ENCODE results near the gene SLC30A2. TPM values are rescaled to one million over a fixed set of nuclear protein-coding genes. Genes with fewer than 3 reads are reported as not detected.

The SLC30A2 gene
- polyA plus RNA-seq, 3 donors, result not detected

DNA sequence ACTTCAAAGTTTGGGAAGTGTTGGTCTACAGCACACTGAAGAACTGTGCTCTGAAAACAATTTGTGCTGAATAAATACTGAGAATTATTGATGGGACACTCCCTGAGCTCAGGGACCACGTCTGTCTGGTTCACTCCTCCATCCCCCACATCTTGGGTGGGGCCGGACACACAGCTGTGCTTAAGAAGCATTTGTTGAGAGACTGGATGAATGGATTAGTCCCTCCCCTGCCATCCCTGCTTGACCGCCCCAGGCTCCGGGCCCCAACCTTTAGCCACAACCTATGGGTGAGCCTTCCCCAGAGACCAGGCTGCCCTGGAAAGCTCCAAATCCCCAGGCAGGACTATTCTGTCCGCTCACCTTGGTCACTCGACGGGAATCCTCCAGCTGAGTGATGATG is 14.0 kb upstream of the SLC30A2 start:
- Histone ChIP-seq H3K36me3 (replicated peaks in 1 of 2; ENCODE audit: control insufficient read depth in 1 of 2, insufficient read depth in 2 of 2, low read length in 2 of 2) (no peaks in the 10 kb centered on the region), H3K4me2 (replicated peaks; ENCODE audit: extremely low read depth, low read length, poor library complexity, severe bottlenecking) (no peak overlapping the region), H3K9ac (ENCODE audit: insufficient read depth, low read length, poor library complexity, severe bottlenecking) (no peak overlapping the region), H3K4me1 (ENCODE audit: control insufficient read depth in 1 of 2, insufficient read depth in 2 of 2, low read length in 2 of 2) (no peaks in the 10 kb centered on the region), H3K27me3 (ENCODE audit: control insufficient read depth in 2 of 2, insufficient read depth in 2 of 2, low read length in 2 of 2) (no peaks in the 10 kb centered on the region), H2AFZ (ENCODE audit: insufficient read depth, low read depth, low read length, poor library complexity, severe bottlenecking) (no peak overlapping the region), H3K4me3 (replicated peaks in 1 of 3; ENCODE audit: low read depth in 2 of 3, low read length in 3 of 3) (no peak overlapping the region), H3K79me2 (ENCODE audit: insufficient read depth, low read length) (no peaks in the 10 kb centered on the region), H3K27ac (ENCODE audit: low read depth in 1 of 2, low read length in 2 of 2) (no peak overlapping the region), H4K20me1 (ENCODE audit: insufficient read depth, low read length) (no peaks in the 10 kb centered on the region), H3K9me3 (replicated peaks in 1 of 2; ENCODE audit: control insufficient read depth in 1 of 2, insufficient read depth in 1 of 2, low read length in 2 of 2) (no peaks in the 10 kb centered on the region)
- no peaks in the 10 kb centered on the region for H3K9me3 Mint-ChIP-seq
- TF ChIP-seq, protein P1, sequence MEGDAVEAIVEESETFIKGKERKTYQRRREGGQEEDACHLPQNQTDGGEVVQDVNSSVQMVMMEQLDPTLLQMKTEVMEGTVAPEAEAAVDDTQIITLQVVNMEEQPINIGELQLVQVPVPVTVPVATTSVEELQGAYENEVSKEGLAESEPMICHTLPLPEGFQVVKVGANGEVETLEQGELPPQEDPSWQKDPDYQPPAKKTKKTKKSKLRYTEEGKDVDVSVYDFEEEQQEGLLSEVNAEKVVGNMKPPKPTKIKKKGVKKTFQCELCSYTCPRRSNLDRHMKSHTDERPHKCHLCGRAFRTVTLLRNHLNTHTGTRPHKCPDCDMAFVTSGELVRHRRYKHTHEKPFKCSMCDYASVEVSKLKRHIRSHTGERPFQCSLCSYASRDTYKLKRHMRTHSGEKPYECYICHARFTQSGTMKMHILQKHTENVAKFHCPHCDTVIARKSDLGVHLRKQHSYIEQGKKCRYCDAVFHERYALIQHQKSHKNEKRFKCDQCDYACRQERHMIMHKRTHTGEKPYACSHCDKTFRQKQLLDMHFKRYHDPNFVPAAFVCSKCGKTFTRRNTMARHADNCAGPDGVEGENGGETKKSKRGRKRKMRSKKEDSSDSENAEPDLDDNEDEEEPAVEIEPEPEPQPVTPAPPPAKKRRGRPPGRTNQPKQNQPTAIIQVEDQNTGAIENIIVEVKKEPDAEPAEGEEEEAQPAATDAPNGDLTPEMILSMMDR (IDR thresholded peaks at IDR 0.05), result no peak
- no CpG with 5 or more reads among the region's 7 CpGs for WGBS (ENCODE audit: insufficient coverage)
- intact Hi-C loops (cut with micrococcal nuclease), result no loop called here
- no peak for DNase-seq
- no peaks in the 10 kb centered on the region for H3K36me3 Mint-ChIP-seq
- H3K4me3 Mint-ChIP-seq, result no peak overlapping the region
- peaks cover 12 to 28% (median 15%) of the 10 kb centered on the region in 3 donors for H3K27me3 Mint-ChIP-seq (ENCODE audit: low read depth in 3 of 3)
- H3K27ac Mint-ChIP-seq, result no peak overlapping the region
- no peaks in the 10 kb centered on the region for H3K4me1 Mint-ChIP-seq

DNA sequence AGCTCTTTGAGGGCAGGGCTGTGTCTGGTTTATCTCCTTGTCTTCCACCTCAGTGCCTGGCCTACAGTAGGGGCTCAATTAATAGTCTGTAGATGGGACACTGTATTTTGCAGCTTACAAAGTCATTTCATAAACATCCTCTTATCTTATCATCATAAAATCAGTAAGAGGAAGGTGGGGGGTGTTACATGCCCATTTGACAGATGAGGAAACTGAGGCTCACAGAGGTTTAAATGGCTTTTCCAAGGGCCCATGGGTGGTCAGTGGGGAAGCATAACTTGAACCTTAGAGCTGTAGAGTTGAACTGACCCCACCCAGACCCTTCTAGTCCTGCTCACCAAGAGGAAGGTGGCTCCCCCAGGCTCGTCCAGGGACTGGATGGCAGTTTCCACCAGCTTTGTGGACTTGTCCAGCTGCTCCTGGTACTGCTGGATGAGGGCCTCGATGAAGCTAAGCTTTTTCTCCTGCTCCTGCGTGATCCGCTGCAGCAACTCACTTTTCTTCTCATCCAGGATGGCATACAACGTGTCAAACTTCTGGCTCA is 12.2 kb upstream of the SLC30A2 start:
- no peak overlapping the region for H3K27ac Mint-ChIP-seq
- Histone ChIP-seq H3K4me3 (replicated peaks in 1 of 3; ENCODE audit: low read depth in 2 of 3, low read length in 3 of 3) (no peak overlapping the region), H3K9me3 (replicated peaks in 1 of 2; ENCODE audit: control insufficient read depth in 1 of 2, insufficient read depth in 1 of 2, low read length in 2 of 2) (no peaks in the 10 kb centered on the region), H3K36me3 (replicated peaks in 1 of 2; ENCODE audit: control insufficient read depth in 1 of 2, insufficient read depth in 2 of 2, low read length in 2 of 2) (no peaks in the 10 kb centered on the region), H3K9ac (ENCODE audit: insufficient read depth, low read length, poor library complexity, severe bottlenecking) (no peak overlapping the region), H3K4me2 (replicated peaks; ENCODE audit: extremely low read depth, low read length, poor library complexity, severe bottlenecking) (no peak overlapping the region), H4K20me1 (ENCODE audit: insufficient read depth, low read length) (no peaks in the 10 kb centered on the region), H3K4me1 (ENCODE audit: control insufficient read depth in 1 of 2, insufficient read depth in 2 of 2, low read length in 2 of 2) (peaks cover 7 to 8% of the 10 kb centered on the region in 2 donors), H2AFZ (ENCODE audit: insufficient read depth, low read depth, low read length, poor library complexity, severe bottlenecking) (no peak overlapping the region), H3K79me2 (ENCODE audit: insufficient read depth, low read length) (no peaks in the 10 kb centered on the region), H3K27ac (ENCODE audit: low read depth in 1 of 2, low read length in 2 of 2) (no peak overlapping the region), H3K27me3 (ENCODE audit: control insufficient read depth in 2 of 2, insufficient read depth in 2 of 2, low read length in 2 of 2) (peaks cover 0 to 3% of the 10 kb centered on the region in 2 donors)
- no peaks in the 10 kb centered on the region for H3K9me3 Mint-ChIP-seq
- no peaks in the 10 kb centered on the region for H3K36me3 Mint-ChIP-seq
- TF ChIP-seq, protein P1 (IDR thresholded peaks at IDR 0.05), result no peak
- DNase-seq, result no peak
- 84% methylated on average over 3 of the region's 5 CpGs for WGBS (ENCODE audit: insufficient coverage)
- intact Hi-C loops (cut with micrococcal nuclease), result no loop called here
- peaks cover 9% of the 10 kb centered on the region for H3K4me1 Mint-ChIP-seq
- H3K27me3 Mint-ChIP-seq (ENCODE audit: low read depth in 3 of 3), result peaks cover 15 to 36% (median 17%) of the 10 kb centered on the region in 3 donors
- no peak overlapping the region for H3K4me3 Mint-ChIP-seq

Data from CD14-positive monocyte (primary cell).